Psoas muscle (tissue), 8 donors: ENCODE measurements around the gene IMPG1. TPM values are rescaled to one million over a fixed set of nuclear protein-coding genes. Genes with fewer than 3 reads are reported as not detected.

Source experiments
- ATAC-seq, 4 donors: fragments of 200-7000 bp; cut with Tn5 transposase; one replicate each; pipeline ENCODE4 v1.9.1; 2020; ENCODE audit warnings: moderate library complexity in 3 of 4, mild to moderate bottlenecking in 2 of 4
- DNase-seq, 2 donors: peaks; one replicate each; pipeline ENCODE4 v3.0.0-alpha.2; 2020
- H3K27ac ChIP-seq: fragments of 200-600 bp; one replicate; pipeline ENCODE4 v1.8.0; 2022
- H3K27me3 ChIP-seq, 3 donors: fragments of 200-600 bp in 1 of 3; one replicate each; pipeline versions ENCODE4 v1.6.1 to v1.8.0; 2013 to 2022; ENCODE audit warnings: low read length in 2 of 3, mild to moderate bottlenecking in 2 of 3, moderate library complexity in 1 of 3; ENCODE audit not compliant: insufficient read depth in 3 of 3
- H3K36me3 ChIP-seq, 2 donors: fragments of 200-600 bp in 1 of 2; one replicate each; pipeline versions ENCODE4 v1.6.1 to v1.8.0; 2013 to 2022; ENCODE audit warnings: low read depth in 1 of 2, mild to moderate bottlenecking in 1 of 2, moderate library complexity in 1 of 2; ENCODE audit not compliant: insufficient read depth in 1 of 2
- H3K4me1 ChIP-seq: fragments of 200-600 bp; one replicate; pipeline ENCODE4 v1.8.0; 2022
- H3K4me3 ChIP-seq: fragments of 200-600 bp; one replicate; pipeline ENCODE4 v1.8.0; 2022; ENCODE audit warnings: mild to moderate bottlenecking
- H3K9me3 ChIP-seq: fragments of 200-600 bp; one replicate; pipeline ENCODE4 v1.8.0; 2022
- WGBS, 3 donors: extraction: QIAGEN DNeasy Blood & Tissue Kit; methylation state at CpG; one replicate each; pipeline versions ENCODE4 v1.1.6 to v1.1.7; 2013; 5-methylcytosine and 5-hydroxymethylcytosine counted together
- intact Hi-C, 2 donors: fragments of 100-400 bp; cut with DNase I; formaldehyde crosslinking; loops; one replicate each; pipeline versions ENCODE4 v1.11.0 to v1.14.2; 2022
- polyA plus RNA-seq, 3 donors: library from polyadenylated mRNA; stranded (reverse); fragments of 200-250 nt; gene quantifications; one replicate each; pipeline ENCODE4 v1.2.3, GENCODE V29; 2013
- total RNA-seq, 4 donors: library from RNA; stranded (reverse); fragmentation: NEBNext Ultra II Directional in 2 of 4; extraction: Animal tissue kit (Norgen Biotek cat#: 25700) in 2 of 4; gene quantifications; one replicate each; pipeline versions ENCODE4 v1.2.1 to v1.2.4, GENCODE V29; 2021 to 2023
- TF ChIP-seq, protein P1 (sequence below): fragments of 200-600 bp; IDR thresholded peaks from one replicate; pipeline ENCODE4 v1.8.0; 2022; ENCODE audit warnings: antibody characterized with exemption
- donor health status: healthy with polysubstance abuse.
- donor health status: DM: no; HTN: no; CAD: no; lungs with moderate emphysema.
- donor health status: Bipolar disorder and iron deficiency.
- donor health status: healthy.
- donor health status: DM: yes; HTN: yes; CAD: no.
- donor health status: DM: no; HTN: no; CAD: no.
- donor health status: DM: no; HTN: no; CAD: no.
- donor health status: DM: yes; HTN: yes; CAD: no.

IMPG1 gene
- total and polyA plus RNA-seq, 7 donors, result not detected

DNA sequence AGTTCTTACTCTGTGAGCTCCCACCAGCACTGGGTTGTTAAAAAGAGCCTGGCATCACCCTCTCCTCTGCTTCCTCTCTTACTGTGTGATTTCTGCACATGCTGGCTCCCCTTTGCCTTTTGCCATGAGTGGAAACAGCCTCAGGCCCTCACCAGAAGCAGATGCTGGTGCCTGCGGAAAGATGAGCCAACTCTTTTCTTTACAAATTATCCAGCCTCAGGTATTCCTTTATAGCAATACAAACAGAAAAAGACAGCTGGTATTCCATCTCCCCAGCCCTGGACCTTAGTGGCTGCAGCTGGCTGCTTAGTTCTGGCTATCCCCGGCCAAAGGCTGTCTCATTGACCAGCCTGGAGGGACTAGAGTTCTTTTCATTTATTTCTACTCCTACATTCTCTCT lies 129.1 kb downstream of the IMPG1 start:
- Histone ChIP-seq H3K27me3 (no peaks in the 10 kb centered on the region), H3K4me1 (no peaks in the 10 kb centered on the region), H3K27ac (no peak overlapping the region), H3K9me3 (no peaks in the 10 kb centered on the region), H3K36me3 (no peaks in the 10 kb centered on the region), H3K4me3 (no peak overlapping the region)
- no peak for ATAC-seq
- intact Hi-C loops, result no loop called here
- TF ChIP-seq, protein P1, sequence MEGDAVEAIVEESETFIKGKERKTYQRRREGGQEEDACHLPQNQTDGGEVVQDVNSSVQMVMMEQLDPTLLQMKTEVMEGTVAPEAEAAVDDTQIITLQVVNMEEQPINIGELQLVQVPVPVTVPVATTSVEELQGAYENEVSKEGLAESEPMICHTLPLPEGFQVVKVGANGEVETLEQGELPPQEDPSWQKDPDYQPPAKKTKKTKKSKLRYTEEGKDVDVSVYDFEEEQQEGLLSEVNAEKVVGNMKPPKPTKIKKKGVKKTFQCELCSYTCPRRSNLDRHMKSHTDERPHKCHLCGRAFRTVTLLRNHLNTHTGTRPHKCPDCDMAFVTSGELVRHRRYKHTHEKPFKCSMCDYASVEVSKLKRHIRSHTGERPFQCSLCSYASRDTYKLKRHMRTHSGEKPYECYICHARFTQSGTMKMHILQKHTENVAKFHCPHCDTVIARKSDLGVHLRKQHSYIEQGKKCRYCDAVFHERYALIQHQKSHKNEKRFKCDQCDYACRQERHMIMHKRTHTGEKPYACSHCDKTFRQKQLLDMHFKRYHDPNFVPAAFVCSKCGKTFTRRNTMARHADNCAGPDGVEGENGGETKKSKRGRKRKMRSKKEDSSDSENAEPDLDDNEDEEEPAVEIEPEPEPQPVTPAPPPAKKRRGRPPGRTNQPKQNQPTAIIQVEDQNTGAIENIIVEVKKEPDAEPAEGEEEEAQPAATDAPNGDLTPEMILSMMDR, result no peak
- no peak for DNase-seq
- WGBS, 3 donors, result 49 to 66% (median 50%) methylated on average over 2 of the region's 2 CpGs

DNA sequence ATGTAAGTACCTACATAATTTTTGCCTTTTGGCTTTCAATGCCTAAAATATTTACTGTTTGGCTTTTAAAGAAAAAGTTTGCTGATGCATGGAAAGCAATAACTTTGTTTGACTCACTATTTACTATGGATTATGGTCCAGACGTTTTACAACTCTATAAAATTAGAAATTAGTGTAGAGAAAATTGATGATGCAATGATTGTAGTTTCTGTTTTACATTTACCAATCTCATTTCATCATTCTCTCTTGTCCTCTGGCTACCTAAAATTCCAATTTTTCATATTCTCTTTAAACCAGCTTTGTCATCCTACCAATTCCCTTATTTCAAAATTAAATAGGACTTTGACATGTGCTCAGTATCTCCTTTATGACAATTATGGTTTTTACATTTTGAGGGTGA lies 131.0 kb downstream of the IMPG1 start:
- no peaks in the 10 kb centered on the region for H3K27me3 ChIP-seq
- no peak for DNase-seq
- ATAC-seq, result no peak
- no peak overlapping the region for H3K27ac ChIP-seq
- H3K36me3 ChIP-seq, result no peaks in the 10 kb centered on the region
- WGBS, 3 donors, result 29 to 35% (median 33%) methylated on average over 1 of the region's 1 CpG
- TF ChIP-seq, protein P1, result no peak
- no peaks in the 10 kb centered on the region for H3K9me3 ChIP-seq
- intact Hi-C loops, result no loop called here
- no peaks in the 10 kb centered on the region for H3K4me1 ChIP-seq
- no peak overlapping the region for H3K4me3 ChIP-seq

DNA sequence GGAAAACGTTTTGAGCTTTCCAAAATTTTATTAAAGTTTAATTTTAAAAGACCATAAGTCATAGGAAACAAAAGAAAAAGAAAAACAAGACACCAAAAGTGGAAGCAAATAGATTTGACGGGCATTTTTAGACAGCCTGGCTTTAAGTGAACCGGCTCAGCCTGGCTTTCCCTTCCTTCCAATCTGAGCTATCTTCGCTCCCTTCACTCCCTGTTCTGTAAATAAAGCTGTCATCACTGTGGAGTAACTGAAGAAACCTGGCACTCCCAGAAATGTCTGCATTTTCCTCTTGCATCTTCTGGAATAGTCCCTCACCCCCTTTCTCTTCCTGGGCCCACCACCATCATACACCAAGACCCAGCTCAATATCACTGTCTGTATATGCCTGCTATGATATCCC lies 131.9 kb downstream of the IMPG1 start:
- ATAC-seq, result no peak
- 53 to 56% (median 53%) methylated on average over 4 of the region's 4 CpGs for WGBS, 3 donors
- intact Hi-C loops, result no loop called here
- Histone ChIP-seq H3K4me3 (no peak overlapping the region), H3K4me1 (no peaks in the 10 kb centered on the region), H3K9me3 (no peaks in the 10 kb centered on the region), H3K27ac (no peak overlapping the region), H3K36me3 (no peaks in the 10 kb centered on the region), H3K27me3 (peaks cover 0 to 2% (median 0%) of the 10 kb centered on the region in 3 donors)
- no peak for DNase-seq
- TF ChIP-seq, protein P1, result no peak

DNA sequence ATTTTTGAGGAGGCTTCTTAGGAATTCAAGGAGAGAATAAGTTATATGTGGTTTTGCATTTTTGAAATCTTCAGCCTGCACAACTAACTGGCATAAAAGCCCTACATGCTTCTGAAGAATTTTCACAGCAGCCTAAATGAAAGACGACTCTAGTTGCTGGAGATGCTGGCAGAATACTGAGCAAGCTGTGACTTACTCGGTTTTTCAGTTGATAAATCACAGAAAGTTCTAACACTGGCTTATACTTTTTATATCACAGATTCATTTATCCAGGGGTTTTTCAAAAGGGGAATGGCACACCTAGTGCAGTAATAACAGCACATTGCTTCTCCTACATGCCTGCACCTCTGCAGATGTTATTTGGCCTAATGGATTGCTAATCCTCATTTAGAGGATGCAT lies 134.6 kb downstream of the IMPG1 start:
- ATAC-seq, result no peak
- Histone ChIP-seq H3K36me3 (no peaks in the 10 kb centered on the region), H3K27me3 (peaks cover 0 to 2% (median 0%) of the 10 kb centered on the region in 3 donors), H3K4me1 (no peaks in the 10 kb centered on the region), H3K9me3 (no peaks in the 10 kb centered on the region), H3K4me3 (no peak overlapping the region), H3K27ac (no peak overlapping the region)
- no peak for DNase-seq
- intact Hi-C loops, result loop anchor here in 1 of 2 donors (10.0 kb wide), 1 partner anchor 1527 kb away; the partner anchor contains the start of gene HTR1B
- TF ChIP-seq, protein P1, result no peak
- 32 to 42% (median 37%) methylated on average over 2 of the region's 2 CpGs for WGBS, 3 donors

DNA sequence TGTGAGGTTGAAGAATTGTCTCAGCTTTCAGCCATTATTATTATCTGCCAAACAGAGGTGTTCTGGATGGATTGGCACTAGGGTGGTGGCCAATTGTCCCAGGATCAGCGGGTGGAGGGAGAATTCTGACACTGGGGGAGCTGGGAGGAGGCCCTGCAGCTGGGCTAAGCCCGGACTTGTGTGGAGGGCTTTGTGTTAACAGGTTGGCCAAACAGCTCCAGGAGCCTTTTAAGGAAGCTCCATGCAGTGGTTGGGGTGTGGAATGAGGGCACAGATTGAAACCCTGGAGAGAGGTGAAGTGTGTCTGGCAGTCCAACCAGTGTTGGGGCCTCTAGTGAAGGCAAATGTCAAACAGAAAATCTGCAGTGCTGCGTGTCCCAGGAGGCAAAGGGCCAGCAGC lies 135.8 kb downstream of the IMPG1 start:
- 74 to 84% (median 77%) methylated on average over 3 of the region's 3 CpGs for WGBS, 3 donors
- ATAC-seq (no peak), DNase-seq (no peak)
- H3K9me3 ChIP-seq, result no peaks in the 10 kb centered on the region
- H3K27ac ChIP-seq, result no peak overlapping the region
- intact Hi-C loops, result loop anchor here in 1 of 2 donors (10.0 kb wide), 1 partner anchor 1528 kb away; the partner anchor contains the start of gene HTR1B
- no peak overlapping the region for H3K4me3 ChIP-seq
- TF ChIP-seq, protein P1, result no peak
- H3K36me3 ChIP-seq, result no peaks in the 10 kb centered on the region
- peaks cover 0 to 2% (median 0%) of the 10 kb centered on the region in 3 donors for H3K27me3 ChIP-seq
- H3K4me1 ChIP-seq, result no peaks in the 10 kb centered on the region
